Activated CD8-positive, alpha-beta T cell treated with anti-CD3 and anti-CD28 coated beads, Interleukin-2, amount 10 ng/mL, durations not matched to agents 7 days and 5 days (primary cell): ENCODE measurements around the gene TOP2B. TPM values are rescaled to one million over a fixed set of nuclear protein-coding genes. Genes with fewer than 3 reads are reported as not detected.

Source experiments
- ATAC-seq: fragments of 150-1000 bp; cut with Tn5 transposase; one replicate; pipeline ENCODE4 v1.10.0; 2021; ENCODE audit warnings: moderate library complexity
- CTCF ChIA-PET: fragments of 350-600 bp; sonication (Branson Sonifier 250); formaldehyde crosslinking; loops from one replicate; lab custom pipeline; 2021; ENCODE audit warnings: antibody characterized with exemption; lab: Charles Lee
- POLR2A ChIA-PET: fragments of 350-600 bp; sonication (Branson Sonifier 250); formaldehyde crosslinking; loops from one replicate; lab custom pipeline; 2021; ENCODE audit warnings: antibody characterized with exemption; lab: Charles Lee
- DNase-seq: peaks from one replicate; pipeline ENCODE4 v3.0.0-alpha.2; 2020
- H3K27ac Mint-ChIP-seq: one replicate; pipeline ENCODE4 v1.8.0; 2021; ENCODE audit warnings: mild to moderate bottlenecking, mixed read lengths
- H3K27me3 Mint-ChIP-seq: one replicate; pipeline ENCODE4 v1.8.0; 2021; ENCODE audit warnings: low read depth, mixed read lengths
- H3K36me3 Mint-ChIP-seq: one replicate; pipeline ENCODE4 v1.8.0; 2021; ENCODE audit warnings: low read depth, mixed read lengths
- H3K4me1 Mint-ChIP-seq: one replicate; pipeline ENCODE4 v1.8.0; 2021; ENCODE audit warnings: low read depth, mixed read lengths
- H3K4me3 Mint-ChIP-seq: one replicate; pipeline ENCODE4 v1.8.0; 2021; ENCODE audit warnings: mild to moderate bottlenecking, mixed read lengths
- H3K9me3 Mint-ChIP-seq: one replicate; pipeline ENCODE4 v1.8.0; 2022; ENCODE audit warnings: mixed read lengths; ENCODE audit not compliant: insufficient read depth
- total RNA-seq, 2 experiments: library from RNA; stranded (reverse); gene quantifications; one replicate each; pipeline ENCODE4 v1.2.3, GENCODE V29; 2021

The TOP2B gene
- total RNA-seq, 2 experiments from 2014 or later = 112 to 114 TPM

DNA sequence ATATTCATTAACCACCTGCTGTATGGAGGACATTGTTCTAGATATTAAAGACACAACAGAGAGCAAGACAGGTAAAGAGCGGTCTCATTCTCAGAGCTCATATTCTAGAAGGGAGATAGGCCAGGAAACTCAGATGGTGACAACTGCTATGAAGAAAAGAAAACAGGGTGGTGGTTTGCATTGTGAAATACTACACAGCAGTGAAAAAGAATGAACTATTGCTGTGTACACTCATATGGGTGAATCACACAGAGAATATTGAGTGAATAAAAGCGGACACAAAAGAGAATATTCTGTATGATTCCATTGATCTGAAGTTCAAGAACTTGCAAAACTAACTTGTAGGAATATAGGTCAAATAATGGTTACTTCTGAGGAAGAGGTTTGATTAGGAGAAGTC lies 76.7 kb downstream of the TOP2B start:
- no peak overlapping the region for H3K4me3 Mint-ChIP-seq
- DNase-seq (no peak), ATAC-seq (no peak)
- CTCF ChIA-PET = interaction anchor here (1.0 kb wide), 1 partner anchor 15 kb away, joined by 3 read pairs; no protein-coding TSS in a partner anchor
- POLR2A ChIA-PET = no interaction called here
- no peaks in the 10 kb centered on the region for H3K27me3 Mint-ChIP-seq
- H3K36me3 Mint-ChIP-seq = no peaks in the 10 kb centered on the region
- H3K27ac Mint-ChIP-seq = no peak overlapping the region
- H3K4me1 Mint-ChIP-seq = no peaks in the 10 kb centered on the region
- H3K9me3 Mint-ChIP-seq = no peaks in the 10 kb centered on the region

DNA sequence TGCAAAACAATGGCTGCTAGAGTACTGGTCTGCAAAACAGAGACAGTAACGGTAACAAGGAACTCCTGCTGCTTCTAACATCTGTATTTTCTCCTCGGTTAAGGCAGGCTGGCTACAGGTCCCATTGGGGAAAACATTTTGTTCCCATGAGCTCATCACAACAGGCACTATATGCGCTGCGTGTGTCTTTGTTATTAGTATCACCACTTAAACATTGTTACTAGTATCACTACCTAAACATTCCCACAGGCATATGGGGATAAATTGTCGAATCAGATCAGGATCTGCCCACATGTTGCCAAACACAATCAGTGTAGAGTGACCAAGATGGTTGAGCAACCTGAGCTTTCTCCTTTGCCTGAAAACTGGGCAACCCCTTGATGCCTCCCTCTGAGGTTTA lies 77.2 kb downstream of the TOP2B start:
- CTCF ChIA-PET = no interaction called here
- DNase-seq (no peak), ATAC-seq (no peak)
- H3K27me3 Mint-ChIP-seq = no peaks in the 10 kb centered on the region
- H3K27ac Mint-ChIP-seq = no peak overlapping the region
- no peaks in the 10 kb centered on the region for H3K36me3 Mint-ChIP-seq
- no peaks in the 10 kb centered on the region for H3K4me1 Mint-ChIP-seq
- POLR2A ChIA-PET = no interaction called here
- H3K4me3 Mint-ChIP-seq = no peak overlapping the region
- no peaks in the 10 kb centered on the region for H3K9me3 Mint-ChIP-seq

DNA sequence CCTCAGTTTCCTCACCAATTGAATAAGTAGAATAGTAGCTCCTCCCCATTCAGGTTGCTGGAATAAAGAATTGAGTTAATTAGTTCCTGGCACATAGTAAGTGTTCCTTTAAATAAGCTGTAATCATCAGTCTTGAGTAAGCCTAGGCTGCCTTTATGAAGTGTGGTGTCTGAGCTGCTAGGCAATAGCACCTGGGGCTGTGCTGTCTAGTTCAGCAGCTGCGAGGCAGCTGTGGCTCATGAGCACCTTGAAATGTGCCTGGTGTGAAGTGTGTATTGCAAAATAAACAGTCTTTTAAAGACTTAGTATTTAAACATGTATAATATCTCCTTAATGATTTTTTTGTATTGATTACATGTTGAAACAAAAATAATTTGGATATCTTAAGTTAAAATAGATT lies 77.6 kb downstream of the TOP2B start:
- ATAC-seq = no peak
- POLR2A ChIA-PET = no interaction called here
- no peaks in the 10 kb centered on the region for H3K4me1 Mint-ChIP-seq
- CTCF ChIA-PET = no interaction called here
- H3K27me3 Mint-ChIP-seq = no peaks in the 10 kb centered on the region
- no peak overlapping the region for H3K27ac Mint-ChIP-seq
- no peaks in the 10 kb centered on the region for H3K36me3 Mint-ChIP-seq
- no peaks in the 10 kb centered on the region for H3K9me3 Mint-ChIP-seq
- H3K4me3 Mint-ChIP-seq = no peak overlapping the region
- no peak for DNase-seq

DNA sequence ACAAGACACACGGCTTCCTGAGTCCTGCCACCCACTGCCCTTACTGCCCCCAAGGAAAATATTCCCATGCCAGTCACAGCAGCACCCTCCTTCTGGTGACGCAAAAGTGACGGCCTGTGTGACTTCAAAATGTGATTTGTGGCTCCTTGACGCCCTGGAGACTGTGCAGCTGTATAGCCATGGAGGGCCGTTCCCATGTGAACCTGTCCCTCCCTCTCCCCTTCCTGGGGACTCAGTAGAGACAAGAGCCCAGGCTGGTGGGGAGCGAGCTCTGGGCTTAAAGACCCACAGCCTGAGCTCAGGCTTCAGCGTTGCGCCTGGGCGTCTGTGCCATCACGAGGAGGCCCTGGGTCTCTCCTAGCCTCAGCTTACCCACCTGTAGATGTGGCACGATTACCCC lies 78.2 kb downstream of the TOP2B start:
- ATAC-seq (no peak), DNase-seq (no peak)
- Mint-ChIP-seq H3K36me3 (no peaks in the 10 kb centered on the region), H3K27ac (no peak overlapping the region), H3K9me3 (no peaks in the 10 kb centered on the region), H3K4me1 (no peaks in the 10 kb centered on the region), H3K27me3 (no peaks in the 10 kb centered on the region), H3K4me3 (no peak overlapping the region)
- CTCF ChIA-PET = interaction anchor here (1.3 kb wide), 1 partner anchor 54 kb away, joined by 4 read pairs; no protein-coding TSS in a partner anchor
- POLR2A ChIA-PET = no interaction called here

DNA sequence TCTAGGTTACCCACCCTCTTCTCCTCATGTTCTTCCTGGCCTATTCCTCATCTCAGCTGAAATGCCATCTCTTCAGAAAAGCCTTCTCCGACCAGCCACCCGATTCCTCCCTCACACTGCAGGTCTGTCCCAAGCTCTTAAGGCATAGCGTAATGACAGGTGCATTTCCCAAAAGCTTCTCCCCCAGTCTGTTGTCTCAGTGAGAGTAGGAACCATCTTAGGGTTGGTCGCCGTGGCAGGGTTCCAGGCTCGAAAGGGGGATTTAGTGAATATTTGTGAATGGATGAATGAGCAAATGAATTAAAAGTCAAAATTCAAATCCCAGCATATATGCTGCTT lies 78.6 kb downstream of the TOP2B start:
- CTCF ChIA-PET = interaction anchor here (1.3 to 1.8 kb wide), 2 partner anchors 7 to 53 kb away, joined by 4 to 9 read pairs; no protein-coding TSS in a partner anchor
- ATAC-seq = no peak
- POLR2A ChIA-PET = no interaction called here
- no peak overlapping the region for H3K4me3 Mint-ChIP-seq
- H3K27ac Mint-ChIP-seq = no peak overlapping the region
- DNase-seq = no peak
- H3K4me1 Mint-ChIP-seq = no peaks in the 10 kb centered on the region
- H3K36me3 Mint-ChIP-seq = no peaks in the 10 kb centered on the region
- no peaks in the 10 kb centered on the region for H3K27me3 Mint-ChIP-seq
- H3K9me3 Mint-ChIP-seq = no peaks in the 10 kb centered on the region

DNA sequence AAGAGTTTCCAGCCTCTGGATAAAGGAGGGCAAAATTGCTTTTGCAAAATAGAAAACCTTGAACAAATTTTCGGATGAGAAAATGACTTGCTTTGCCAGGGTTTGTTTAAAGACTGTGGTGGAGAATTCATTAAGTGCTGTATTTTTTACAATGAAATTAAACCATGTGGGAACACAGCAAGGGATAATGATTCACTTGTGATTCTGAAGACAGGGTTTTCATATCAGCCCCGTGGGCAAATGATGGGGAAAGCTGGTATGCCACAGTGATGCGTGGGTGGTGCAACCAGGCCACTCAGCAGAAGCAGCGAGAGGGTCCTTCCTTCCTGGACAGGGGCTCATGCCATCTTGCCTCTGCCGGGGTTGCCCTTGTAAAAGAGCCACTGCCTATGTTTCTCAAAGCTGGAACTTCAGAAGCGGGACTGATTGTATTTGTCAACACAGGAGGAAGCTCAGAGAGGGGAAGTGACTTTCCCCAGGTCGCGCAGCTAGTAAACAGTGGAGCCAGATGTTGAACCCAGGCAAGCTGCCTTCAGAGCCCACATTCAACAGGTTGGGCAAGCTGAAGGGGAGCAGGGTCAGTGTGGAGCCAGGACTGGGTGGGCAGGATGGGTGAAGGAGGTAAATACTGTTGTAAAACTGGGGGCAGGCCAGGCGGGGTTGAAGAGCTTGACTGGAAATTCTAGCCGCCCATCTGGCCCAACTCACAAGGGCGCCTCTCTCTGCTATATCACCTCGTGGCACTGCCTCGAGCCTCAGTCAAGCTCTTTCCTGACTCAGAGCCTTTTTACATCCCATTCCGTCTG lies 79.1 kb downstream of the TOP2B start:
- Mint-ChIP-seq H3K36me3 (no peaks in the 10 kb centered on the region), H3K9me3 (no peaks in the 10 kb centered on the region), H3K4me1 (no peaks in the 10 kb centered on the region), H3K27ac (no peak overlapping the region), H3K27me3 (no peaks in the 10 kb centered on the region), H3K4me3 (no peak overlapping the region)
- ChIA-PET CTCF (interaction anchor here (1.3 to 1.8 kb wide), 2 partner anchors 8 to 53 kb away, joined by 4 to 9 read pairs; no protein-coding TSS in a partner anchor), POLR2A (no interaction called here)
- DNase-seq (no peak), ATAC-seq (no peak)

DNA sequence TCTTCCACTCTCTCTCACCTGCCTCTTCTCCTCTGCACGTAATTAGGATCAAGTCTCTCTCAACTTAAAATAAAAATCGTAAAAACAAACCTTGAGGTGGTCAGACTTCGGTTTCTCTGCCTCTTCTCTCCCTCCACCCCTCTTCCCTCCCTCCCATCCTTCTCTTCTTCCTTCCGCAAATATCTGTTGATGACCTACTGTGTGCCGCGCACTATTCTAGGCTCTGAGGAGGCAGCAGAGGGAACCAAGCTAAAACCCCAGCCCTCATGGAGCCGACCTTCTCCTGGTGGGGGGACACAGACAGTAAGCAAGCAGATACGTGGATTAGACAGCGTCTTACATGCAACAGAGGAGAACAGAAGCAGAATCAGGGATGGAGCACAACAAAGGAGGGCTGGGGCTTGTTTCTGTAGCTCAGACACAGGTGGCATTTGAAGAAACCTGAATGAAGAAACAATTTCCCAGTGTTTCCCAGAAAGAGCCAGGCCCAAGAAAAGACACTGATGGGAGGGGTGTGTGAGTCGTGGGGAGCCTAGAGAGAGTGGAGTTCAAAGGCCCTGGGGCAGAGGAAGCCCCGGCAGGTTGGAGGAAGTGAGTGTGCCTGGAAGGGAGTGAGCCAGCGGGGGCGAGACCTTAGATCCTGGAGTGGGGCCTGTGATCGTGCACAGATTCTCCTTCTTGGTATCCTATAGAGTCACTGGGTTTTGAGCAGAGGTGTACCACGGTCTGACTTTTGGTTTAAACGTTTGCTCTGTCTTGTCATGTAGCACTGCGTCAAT lies 80.5 kb downstream of the TOP2B start:
- CTCF ChIA-PET = interaction anchor here (1.8 kb wide), 1 partner anchor 9 kb away, joined by 9 read pairs; no protein-coding TSS in a partner anchor
- POLR2A ChIA-PET = interaction anchor here (1.0 kb wide), 1 partner anchor 8 kb away, joined by 7 read pairs; no protein-coding TSS in a partner anchor
- DNase-seq (no peak), ATAC-seq (no peak)
- H3K27ac Mint-ChIP-seq = no peak overlapping the region
- H3K36me3 Mint-ChIP-seq = no peaks in the 10 kb centered on the region
- H3K27me3 Mint-ChIP-seq = no peaks in the 10 kb centered on the region
- H3K9me3 Mint-ChIP-seq = no peaks in the 10 kb centered on the region
- H3K4me1 Mint-ChIP-seq = no peaks in the 10 kb centered on the region
- no peak overlapping the region for H3K4me3 Mint-ChIP-seq

DNA sequence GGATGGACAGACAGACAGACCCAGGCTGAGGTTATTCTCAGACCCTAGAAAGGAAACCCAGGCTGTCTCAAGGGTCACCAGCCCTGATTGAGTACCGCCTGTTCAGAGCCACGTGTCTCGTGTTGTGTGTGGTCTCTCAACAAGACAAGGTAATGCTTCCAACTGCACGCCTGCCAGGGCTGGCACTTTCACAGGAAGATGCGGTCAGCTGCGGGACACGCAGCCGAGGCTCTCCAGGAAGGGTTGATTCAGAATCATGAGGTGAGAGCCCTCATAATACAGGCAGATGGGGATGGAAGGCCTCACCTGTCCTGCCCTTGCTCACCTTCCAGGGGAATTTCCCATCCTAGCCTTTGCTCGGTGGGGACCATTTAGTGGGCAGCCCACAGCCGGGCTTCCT lies 81.4 kb downstream of the TOP2B start:
- H3K36me3 Mint-ChIP-seq = no peaks in the 10 kb centered on the region
- H3K4me1 Mint-ChIP-seq = no peaks in the 10 kb centered on the region
- no peak overlapping the region for H3K27ac Mint-ChIP-seq
- ChIA-PET CTCF (no interaction called here), POLR2A (no interaction called here)
- no peaks in the 10 kb centered on the region for H3K9me3 Mint-ChIP-seq
- no peak for DNase-seq
- ATAC-seq = no peak
- H3K4me3 Mint-ChIP-seq = no peak overlapping the region
- no peaks in the 10 kb centered on the region for H3K27me3 Mint-ChIP-seq

DNA sequence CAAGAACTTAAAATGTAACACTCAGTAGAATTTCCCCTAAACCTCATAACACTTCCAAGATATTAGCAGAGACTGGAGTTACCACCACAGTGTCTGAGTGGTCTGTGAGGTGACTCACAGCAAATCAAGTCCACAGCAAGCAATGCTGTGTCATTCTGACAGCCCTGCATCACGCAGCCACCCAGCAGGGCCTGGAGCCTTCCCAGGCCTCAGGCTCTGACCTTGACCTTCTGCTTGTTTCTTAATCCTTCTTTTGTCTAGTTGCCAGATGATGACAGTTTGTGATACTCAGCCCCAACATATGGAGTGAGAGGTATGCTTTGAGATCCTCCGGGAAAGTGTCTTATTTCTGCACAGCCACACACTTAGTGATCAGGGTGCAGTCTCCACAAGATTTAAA lies 82.5 kb downstream of the TOP2B start:
- no peaks in the 10 kb centered on the region for H3K9me3 Mint-ChIP-seq
- no peaks in the 10 kb centered on the region for H3K4me1 Mint-ChIP-seq
- H3K27ac Mint-ChIP-seq = no peak overlapping the region
- no peak for DNase-seq
- no peak overlapping the region for H3K4me3 Mint-ChIP-seq
- ChIA-PET POLR2A (no interaction called here), CTCF (no interaction called here)
- no peak for ATAC-seq
- no peaks in the 10 kb centered on the region for H3K36me3 Mint-ChIP-seq
- H3K27me3 Mint-ChIP-seq = no peaks in the 10 kb centered on the region

DNA sequence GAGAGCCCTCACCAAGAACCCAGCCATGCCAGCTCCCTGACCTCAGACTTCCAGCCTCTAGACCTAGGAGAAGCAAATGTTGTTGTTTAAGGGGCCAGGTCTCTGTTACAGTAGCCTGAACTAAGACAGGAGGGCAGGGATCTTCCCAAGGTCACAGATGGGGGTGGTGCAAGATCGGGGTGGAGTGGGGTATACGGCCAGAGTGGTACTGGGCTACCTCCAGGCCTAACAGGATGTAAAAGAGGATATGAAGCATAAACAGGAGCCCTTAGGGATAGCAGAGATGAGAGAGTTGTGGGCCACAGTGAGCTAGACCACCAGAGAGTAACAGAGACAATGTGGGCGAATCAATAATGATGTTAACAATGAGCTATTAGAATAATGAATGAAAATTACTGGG lies 82.9 kb downstream of the TOP2B start:
- Mint-ChIP-seq H3K27ac (no peak overlapping the region), H3K9me3 (no peaks in the 10 kb centered on the region), H3K36me3 (no peaks in the 10 kb centered on the region), H3K4me3 (no peak overlapping the region), H3K4me1 (no peaks in the 10 kb centered on the region), H3K27me3 (no peaks in the 10 kb centered on the region)
- ChIA-PET POLR2A (no interaction called here), CTCF (interaction anchor here (1.7 kb wide), 1 partner anchor 11 kb away, joined by 5 read pairs; no protein-coding TSS in a partner anchor)
- no peak for DNase-seq
- no peak for ATAC-seq

DNA sequence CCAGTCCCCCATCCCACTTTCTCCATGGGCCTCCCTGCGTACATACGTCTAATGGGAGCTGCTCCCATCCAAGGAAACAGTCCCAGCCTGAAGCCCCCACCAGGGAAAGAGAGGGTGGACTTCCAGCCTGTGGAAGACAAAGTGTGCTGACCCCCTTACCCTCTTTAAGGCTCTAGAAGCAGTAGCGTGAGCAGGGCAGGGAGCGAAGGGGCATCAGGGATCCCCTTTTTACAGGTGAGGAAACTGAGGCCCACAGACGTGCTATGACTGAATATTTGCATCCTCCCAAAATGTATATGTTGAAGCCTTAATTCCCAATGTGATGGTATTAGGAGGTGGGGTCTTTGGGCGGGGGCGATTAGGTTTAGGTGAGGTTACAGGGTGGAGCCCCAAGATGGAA lies 83.4 kb downstream of the TOP2B start:
- POLR2A ChIA-PET = no interaction called here
- Mint-ChIP-seq H3K27ac (no peak overlapping the region), H3K9me3 (no peaks in the 10 kb centered on the region), H3K36me3 (no peaks in the 10 kb centered on the region), H3K27me3 (no peaks in the 10 kb centered on the region), H3K4me1 (no peaks in the 10 kb centered on the region), H3K4me3 (no peak overlapping the region)
- no peak for ATAC-seq
- CTCF ChIA-PET = interaction anchor here (1.7 kb wide), 1 partner anchor 12 kb away, joined by 5 read pairs; no protein-coding TSS in a partner anchor
- no peak for DNase-seq

DNA sequence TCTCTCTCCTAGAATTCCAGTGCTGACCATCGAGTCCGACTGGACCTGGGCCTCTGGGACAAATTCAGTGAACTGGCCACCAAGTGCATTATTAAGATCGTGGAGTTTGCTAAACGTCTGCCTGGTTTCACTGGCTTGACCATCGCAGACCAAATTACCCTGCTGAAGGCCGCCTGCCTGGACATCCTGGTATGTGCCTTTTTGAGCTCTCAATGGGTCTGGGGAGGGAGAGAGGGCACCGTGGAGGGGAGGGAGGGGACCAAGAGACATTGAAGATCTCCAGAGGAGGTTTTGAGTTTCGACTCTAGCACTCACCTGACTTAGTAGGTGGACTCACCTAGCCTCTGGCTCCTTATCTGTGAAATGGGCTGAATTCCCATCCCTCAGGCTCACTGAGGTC lies 84.2 kb downstream of the TOP2B start:
- POLR2A ChIA-PET = no interaction called here
- H3K36me3 Mint-ChIP-seq = no peaks in the 10 kb centered on the region
- no peak overlapping the region for H3K4me3 Mint-ChIP-seq
- no peak for ATAC-seq
- H3K9me3 Mint-ChIP-seq = no peaks in the 10 kb centered on the region
- CTCF ChIA-PET = interaction anchor here (1.7 kb wide), 1 partner anchor 13 kb away, joined by 5 read pairs; no protein-coding TSS in a partner anchor
- DNase-seq = no peak
- no peaks in the 10 kb centered on the region for H3K4me1 Mint-ChIP-seq
- H3K27me3 Mint-ChIP-seq = no peaks in the 10 kb centered on the region
- H3K27ac Mint-ChIP-seq = no peak overlapping the region
